Effector memory CD4-positive, alpha-beta T cell (primary cell): ENCODE results near the gene DGKD.

Source experiments
- DNase-seq, 3 donors: peaks; one replicate each; pipeline ENCODE4 v3.0.0-alpha.2; 2020
- H3K27ac ChIP-seq: 2 replicates; pipeline ENCODE4 v1.7.0; 2013; ENCODE audit warnings: mild to moderate bottlenecking, low read length, moderate library complexity; ENCODE audit not compliant: insufficient read depth, poor library complexity, severe bottlenecking
- H3K27me3 ChIP-seq: replicated peaks from 2 replicates; pipeline ENCODE4 v1.7.0; 2013; ENCODE audit warnings: mild to moderate bottlenecking, low read length; ENCODE audit not compliant: insufficient read depth, control insufficient read depth, poor library complexity, severe bottlenecking
- H3K36me3 ChIP-seq: 2 replicates; pipeline ENCODE4 v1.7.0; 2013; ENCODE audit warnings: mild to moderate bottlenecking, low read length, moderate library complexity; ENCODE audit not compliant: control insufficient read depth, insufficient read depth
- H3K4me1 ChIP-seq: 2 replicates; pipeline ENCODE4 v1.7.0; 2013; ENCODE audit warnings: low read length, mild to moderate bottlenecking; ENCODE audit not compliant: control insufficient read depth, insufficient read depth, poor library complexity, severe bottlenecking
- H3K4me3 ChIP-seq: 2 replicates; pipeline ENCODE4 v1.7.0; 2013; ENCODE audit warnings: low read length, low read depth, mild to moderate bottlenecking; ENCODE audit not compliant: insufficient read depth, poor library complexity, severe bottlenecking
- H3K9me3 ChIP-seq: 2 replicates; pipeline ENCODE4 v1.7.0; 2013; ENCODE audit warnings: mild to moderate bottlenecking, low read length, moderate library complexity; ENCODE audit not compliant: control insufficient read depth

DGKD gene

DNA sequence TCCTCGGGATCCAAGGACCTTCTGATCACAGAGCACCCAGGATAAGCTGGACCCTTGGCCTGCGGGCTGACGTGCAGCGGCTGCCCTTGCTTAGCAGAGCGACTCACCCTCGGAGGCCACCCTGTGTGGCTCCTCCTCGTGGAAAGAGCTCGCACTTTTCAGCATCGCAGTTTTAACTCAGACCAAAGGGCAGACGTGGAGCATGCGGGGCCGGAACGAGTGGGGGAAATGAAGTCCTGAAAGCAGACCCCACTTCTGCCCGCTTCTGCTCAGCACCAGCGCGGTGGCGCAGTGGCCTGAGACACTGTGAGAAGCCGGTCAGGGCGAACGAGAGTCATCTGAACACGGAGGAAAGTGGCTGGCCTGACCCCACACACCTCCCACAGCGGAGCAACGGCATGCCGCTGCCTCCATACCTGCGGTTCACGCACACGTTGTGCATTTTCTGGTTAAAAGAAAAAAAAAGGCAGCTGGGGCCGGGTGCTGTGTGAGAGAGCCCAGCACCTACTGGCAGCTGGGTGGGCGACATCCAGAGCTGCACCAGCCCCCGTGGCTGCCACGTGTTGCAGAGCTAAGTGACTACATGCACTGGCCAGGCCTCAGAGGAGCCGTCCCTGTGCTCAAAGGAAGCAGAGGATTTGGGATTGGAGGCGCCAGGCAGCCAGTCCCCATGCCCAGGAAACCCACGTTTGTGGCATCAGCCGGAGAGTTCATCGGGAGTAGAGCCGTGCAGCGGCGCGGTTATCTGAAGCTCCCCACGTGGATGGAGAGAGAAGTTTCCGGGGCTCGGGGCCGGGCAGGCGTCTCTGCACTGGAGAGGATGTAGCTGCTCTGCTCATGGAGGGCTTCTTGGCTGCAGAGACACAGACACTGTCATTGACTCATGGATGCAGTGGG is 122.6 kb downstream of the DGKD start:
- DNase-seq: no peak
- Histone ChIP-seq H3K27me3 (no peaks in the 10 kb centered on the region), H3K36me3 (peaks cover 8% of the 10 kb centered on the region), H3K9me3 (no peaks in the 10 kb centered on the region), H3K4me3 (no peak overlapping the region), H3K4me1 (no peaks in the 10 kb centered on the region), H3K27ac (no peak overlapping the region)

GRCh38 chr2:233477548-233478433 is 123.5 kb downstream of the DGKD start:
- no peak overlapping the region for H3K4me3 ChIP-seq
- DNase-seq: no peak
- no peak overlapping the region for H3K27ac ChIP-seq
- H3K27me3 ChIP-seq: no peaks in the 10 kb centered on the region
- H3K9me3 ChIP-seq: no peaks in the 10 kb centered on the region
- H3K4me1 ChIP-seq: no peaks in the 10 kb centered on the region
- H3K36me3 ChIP-seq: peaks cover 8% of the 10 kb centered on the region

DNA sequence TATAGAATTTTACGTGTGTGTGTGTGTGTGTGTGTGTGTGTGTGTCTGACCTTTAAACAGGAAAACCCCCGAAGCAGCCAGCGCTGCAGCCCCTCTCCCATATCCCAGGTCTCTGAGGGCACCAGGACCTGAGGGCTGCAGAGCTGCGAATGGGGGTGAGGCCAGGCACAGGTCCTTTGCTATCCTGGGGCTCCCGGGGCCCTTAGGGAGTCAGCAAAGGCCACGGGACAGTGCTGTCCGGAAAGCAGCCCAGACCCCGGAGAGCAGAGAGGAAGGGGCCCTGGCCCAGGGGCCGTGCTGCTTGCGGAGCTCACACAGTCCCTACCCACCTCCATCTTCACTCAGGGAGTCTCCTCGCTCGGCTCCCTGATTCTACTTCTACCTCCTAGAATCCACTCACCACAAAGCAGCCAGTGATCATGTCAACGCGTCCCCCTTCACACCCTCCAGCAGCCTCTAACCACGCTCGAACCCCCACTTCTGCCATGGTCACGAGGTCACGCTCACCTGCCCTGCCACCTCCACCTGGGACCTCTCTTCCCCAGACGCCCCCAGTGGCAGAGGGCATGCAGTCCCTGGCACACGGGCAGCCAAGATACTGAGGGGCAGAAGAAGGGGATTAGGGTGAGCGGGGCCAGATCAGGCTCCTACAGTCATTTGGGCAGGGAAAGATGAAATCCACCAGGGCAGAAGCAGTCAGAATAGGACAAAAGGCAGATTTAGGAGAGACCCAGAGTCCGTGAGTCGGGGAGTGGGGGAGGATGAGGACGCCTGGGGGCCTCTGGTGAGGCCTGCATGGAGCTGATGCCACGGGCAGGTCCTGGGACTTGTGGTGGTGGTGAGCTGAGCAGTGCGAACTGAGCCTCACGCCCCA is 125.6 kb downstream of the DGKD start:
- H3K27ac ChIP-seq: no peak overlapping the region

DNA sequence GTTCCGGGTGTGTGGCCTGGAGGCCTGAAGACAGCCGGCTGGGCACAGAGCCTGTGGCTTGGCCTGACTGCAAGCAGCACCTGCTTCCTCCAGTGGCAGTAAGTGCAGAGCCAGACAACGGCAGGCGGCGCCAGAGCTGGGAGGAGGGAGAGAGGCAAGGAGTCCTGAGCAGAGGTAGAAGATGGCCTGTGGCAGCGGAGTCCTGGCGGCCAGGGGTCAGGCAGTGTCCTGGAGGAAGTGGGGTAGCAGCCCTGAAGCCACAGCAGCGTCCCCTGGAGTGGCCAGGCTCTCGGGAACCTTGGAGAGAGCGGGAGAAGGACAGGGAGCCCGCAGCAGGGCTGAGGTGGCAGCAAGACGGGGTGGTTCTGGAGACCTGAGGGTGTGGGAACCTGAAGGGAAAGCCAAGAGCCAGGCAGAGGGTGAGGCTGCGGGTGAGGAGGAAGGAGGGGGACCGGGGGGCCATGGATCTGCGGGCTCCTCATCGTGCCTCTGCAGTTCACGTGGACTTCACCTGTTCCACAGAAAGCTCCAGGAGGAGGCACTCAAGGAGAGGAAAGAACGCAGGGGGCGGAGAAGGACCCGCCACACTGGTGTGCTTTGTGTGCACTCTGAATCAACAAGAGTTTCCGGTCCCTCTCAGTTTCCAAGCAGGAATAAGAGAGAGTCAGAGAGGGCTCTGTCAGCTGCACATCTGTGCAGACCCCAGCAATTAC is 126.4 kb downstream of the DGKD start:
- no peak for DNase-seq
- H3K4me1 ChIP-seq: no peaks in the 10 kb centered on the region
- no peak overlapping the region for H3K27ac ChIP-seq
- no peaks in the 10 kb centered on the region for H3K9me3 ChIP-seq
- peaks cover 21% of the 10 kb centered on the region for H3K36me3 ChIP-seq
- no peaks in the 10 kb centered on the region for H3K27me3 ChIP-seq
- H3K4me3 ChIP-seq: no peak overlapping the region

More for the DNA sequence above, 125.6 kb downstream of the DGKD start:
- no peak for DNase-seq
- Histone ChIP-seq H3K4me1 (no peaks in the 10 kb centered on the region), H3K4me3 (no peak overlapping the region), H3K36me3 (peaks cover 13% of the 10 kb centered on the region), H3K9me3 (no peaks in the 10 kb centered on the region), H3K27me3 (no peaks in the 10 kb centered on the region)

GRCh38 chr2:233481368-233482142 is 127.3 kb downstream of the DGKD start:
- Histone ChIP-seq H3K27ac (no peak overlapping the region), H3K27me3 (no peaks in the 10 kb centered on the region), H3K9me3 (no peaks in the 10 kb centered on the region), H3K36me3 (peaks cover 23% of the 10 kb centered on the region), H3K4me1 (no peaks in the 10 kb centered on the region), H3K4me3 (no peak overlapping the region)
- DNase-seq: no peak

- Histone ChIP-seq H3K36me3 (peaks cover 19% of the 10 kb centered on the region), H3K27me3 (no peaks in the 10 kb centered on the region), H3K27ac (no peak overlapping the region), H3K4me1 (no peaks in the 10 kb centered on the region), H3K4me3 (no peak overlapping the region), H3K9me3 (no peaks in the 10 kb centered on the region)
- no peak for DNase-seq
These were observed 128.3 kb downstream of the DGKD start for GRCh38 chr2:233482616-233483015.

GRCh38 chr2:233485726-233486125 is 131.4 kb downstream of the DGKD start:
- peaks cover 20% of the 10 kb centered on the region for H3K36me3 ChIP-seq
- H3K27ac ChIP-seq: no peak overlapping the region
- H3K9me3 ChIP-seq: no peaks in the 10 kb centered on the region
- no peaks in the 10 kb centered on the region for H3K27me3 ChIP-seq
- no peak overlapping the region for H3K4me3 ChIP-seq
- DNase-seq: no peak
- no peaks in the 10 kb centered on the region for H3K4me1 ChIP-seq

- no peaks in the 10 kb centered on the region for H3K27me3 ChIP-seq
- H3K27ac ChIP-seq: no peak overlapping the region
- H3K36me3 ChIP-seq: peaks cover 20% of the 10 kb centered on the region
- no peak for DNase-seq
- H3K4me1 ChIP-seq: no peaks in the 10 kb centered on the region
- H3K4me3 ChIP-seq: no peak overlapping the region
- H3K9me3 ChIP-seq: no peaks in the 10 kb centered on the region
These were observed 132.1 kb downstream of the DGKD start for GRCh38 chr2:233486357-233486756.
